BE2C (cell line): ENCODE results near the gene DNAI1.

Experiments
- DNase-seq: peaks from one replicate; pipeline ENCODE4 v3.0.0-alpha.2; 2020
- H3K27me3 ChIP-seq: fragments of 250-450 bp; sonication (Bioruptor Pico); 2 replicates; pipeline ENCODE4 v1.5.1; 2020; ENCODE audit warnings: mild to moderate bottlenecking
- H3K36me3 ChIP-seq: fragments of 250-450 bp; sonication (Bioruptor Pico); 2 replicates; pipeline ENCODE4 v1.5.1; 2020; ENCODE audit warnings: mild to moderate bottlenecking
- H3K4me1 ChIP-seq: fragments of 250-450 bp; sonication (Bioruptor Pico); 2 replicates; pipeline ENCODE4 v1.5.1; 2020
- H3K4me3 ChIP-seq: 2 replicates; pipeline ENCODE4 v1.5.1; 2011; ENCODE audit warnings: low read depth, low read length
- H3K9me3 ChIP-seq: fragments of 250-450 bp; sonication (Bioruptor Pico); 2 replicates; pipeline ENCODE4 v1.5.1; 2020
- CTCF ChIP-seq: IDR thresholded peaks from 2 replicates; pipeline ENCODE4 v1.5.1; 2012; ENCODE audit warnings: mild to moderate bottlenecking, low read depth, low read length

Gene DNAI1

GRCh38 chr9:34454571-34455065, 4.0 kb upstream of the DNAI1 start:
- DNase-seq = peak; percentile 55
- H3K36me3 ChIP-seq = peaks cover 10% of the 10 kb centered on the region
- H3K4me3 ChIP-seq = no peak overlapping the region
- H3K4me1 ChIP-seq = peaks cover 23% of the 10 kb centered on the region
- H3K27me3 ChIP-seq = no peaks in the 10 kb centered on the region; the same call in 1 of the 2 replicates
- peak; percentile 37 for TF ChIP-seq CTCF
- H3K9me3 ChIP-seq = no peaks in the 10 kb centered on the region

- H3K9me3 ChIP-seq = no peaks in the 10 kb centered on the region
- no peak for DNase-seq
- peak overlapping the region; percentile 96 for H3K4me3 ChIP-seq
- peaks cover 10% of the 10 kb centered on the region for H3K36me3 ChIP-seq
- TF ChIP-seq CTCF = no peak
- H3K4me1 ChIP-seq = peaks cover 23% of the 10 kb centered on the region
- H3K27me3 ChIP-seq = no peaks in the 10 kb centered on the region; the same call in 1 of the 2 replicates
These were observed 2.5 kb upstream of the DNAI1 start for GRCh38 chr9:34456151-34456550.

- no peak for DNase-seq
- no peak for TF ChIP-seq CTCF
- no peaks in the 10 kb centered on the region; the same call in 1 of the 2 replicates for H3K27me3 ChIP-seq
- H3K36me3 ChIP-seq = peaks cover 10% of the 10 kb centered on the region
- peak overlapping the region; percentile 96 for H3K4me3 ChIP-seq
- peaks cover 26% of the 10 kb centered on the region for H3K4me1 ChIP-seq
- H3K9me3 ChIP-seq = no peaks in the 10 kb centered on the region
These were observed 1.9 kb upstream of the DNAI1 start for GRCh38 chr9:34456746-34457145.

GRCh38 chr9:34457266-34458012, 1.2 kb upstream of the DNAI1 start:
- H3K27me3 ChIP-seq = no peaks in the 10 kb centered on the region; the same call in 1 of the 2 replicates
- no peaks in the 10 kb centered on the region for H3K9me3 ChIP-seq
- DNase-seq = peak; percentile 88
- H3K4me1 ChIP-seq = peaks cover 33% of the 10 kb centered on the region
- peaks cover 10% of the 10 kb centered on the region for H3K36me3 ChIP-seq
- peak overlapping the region; percentile 96 for H3K4me3 ChIP-seq
- no peak for TF ChIP-seq CTCF

- Histone ChIP-seq H3K36me3 (no peaks in the 10 kb centered on the region; the same call in 1 of the 2 replicates), H3K4me1 (peaks cover 37% of the 10 kb centered on the region), H3K9me3 (no peaks in the 10 kb centered on the region), H3K4me3 (peak overlapping the region; percentile 44), H3K27me3 (no peaks in the 10 kb centered on the region; the same call in 1 of the 2 replicates)
- no peak for DNase-seq
- no peak for TF ChIP-seq CTCF
These were observed 345 bp downstream of the DNAI1 start for GRCh38 chr9:34458959-34459340.

GRCh38 chr9:34459356-34459755, 751 bp downstream of the DNAI1 start:
- Histone ChIP-seq H3K9me3 (no peaks in the 10 kb centered on the region), H3K4me3 (no peak overlapping the region), H3K27me3 (no peaks in the 10 kb centered on the region; the same call in 1 of the 2 replicates), H3K36me3 (no peaks in the 10 kb centered on the region), H3K4me1 (peaks cover 38% of the 10 kb centered on the region)
- DNase-seq = no peak
- no peak for TF ChIP-seq CTCF
